NCI-H510A treated with DMSO at 0.1 percent for 48 hours (cell line): ENCODE data around the gene NATD1.

Experiments
- DNase-seq: peaks from one replicate; lab custom pipeline; 2025; lab: John Stamatoyannopoulos, UW

Gene NATD1

GRCh38 chr17:21289902-21290571 is 36.8 kb upstream of the NATD1 start:
- DNase-seq: no peak

DNA sequence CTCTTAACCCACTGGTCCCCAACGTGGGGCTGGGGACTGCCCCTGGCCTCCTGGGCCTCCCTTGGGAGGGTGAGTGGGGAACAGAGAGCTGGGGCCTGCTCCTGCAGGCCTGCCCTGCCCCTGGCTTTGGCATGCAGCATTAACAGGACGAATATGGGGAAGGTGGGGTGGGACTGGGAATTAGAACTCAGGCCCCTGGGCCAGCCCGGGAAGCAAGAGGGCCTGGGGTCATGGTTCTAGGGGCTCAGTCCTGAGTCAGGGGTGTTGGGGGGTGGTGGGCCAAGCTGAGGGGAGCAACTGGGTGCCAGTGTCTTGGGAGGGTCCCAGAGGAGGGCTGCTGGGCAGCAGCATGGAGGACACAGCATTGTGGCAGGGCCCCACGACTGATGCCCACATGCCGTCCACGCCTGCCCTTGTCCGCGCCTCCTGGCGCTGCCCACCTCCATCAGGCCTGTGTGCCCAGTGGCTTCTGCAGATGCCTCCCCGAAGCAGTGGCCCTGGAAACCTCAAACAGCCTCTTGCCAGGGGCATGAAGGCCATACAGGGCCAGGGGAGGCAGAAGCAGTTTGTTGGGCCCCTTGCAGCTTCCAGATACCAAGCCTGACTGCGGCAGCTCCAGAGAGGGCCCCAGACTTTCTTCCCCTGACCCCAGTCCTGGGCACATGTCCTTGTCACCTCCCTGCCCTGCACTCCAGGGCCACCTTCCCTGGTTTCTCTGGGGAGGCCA is 36.1 kb upstream of the NATD1 start:
- no peak for DNase-seq

GRCh38 chr17:21288571-21289017 is 35.4 kb upstream of the NATD1 start:
- DNase-seq: no peak

DNA sequence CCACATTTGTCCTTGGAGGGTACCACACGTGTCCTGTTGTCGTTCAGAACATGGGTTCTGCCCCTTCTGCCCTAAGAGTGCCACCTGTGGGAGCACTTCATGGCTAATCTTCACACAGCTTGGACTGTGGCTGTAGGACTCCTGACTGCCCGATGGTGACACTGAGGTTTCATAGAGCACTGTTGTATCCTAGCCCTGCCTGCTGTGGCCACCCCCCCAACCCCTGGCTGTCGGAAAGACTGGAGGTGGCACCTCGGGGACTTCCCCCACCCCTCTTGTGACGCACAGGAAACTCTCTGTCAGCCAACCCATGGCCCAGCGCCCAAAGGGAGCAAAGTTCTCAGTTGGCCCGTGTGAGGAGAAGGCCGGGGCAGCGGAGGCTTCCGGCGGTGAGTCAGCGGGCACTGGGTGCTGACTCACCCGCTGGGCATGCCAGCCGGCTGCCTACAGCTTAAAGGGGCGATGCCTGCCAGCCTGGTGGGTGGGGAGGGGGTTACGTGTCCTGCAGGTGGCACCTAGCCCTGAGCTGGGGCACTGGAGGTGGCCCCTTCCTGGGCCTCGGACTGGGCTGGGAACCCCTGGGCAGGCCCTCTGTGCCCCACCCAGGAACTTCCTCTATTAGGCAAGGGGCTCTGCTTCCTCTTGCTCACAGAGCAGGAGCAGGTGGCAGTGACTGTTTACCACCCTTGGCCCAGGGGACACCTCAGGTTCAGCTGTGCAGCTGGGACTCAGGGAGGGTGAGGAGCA is 34.7 kb upstream of the NATD1 start:
- peak; percentile 88 for DNase-seq

DNA sequence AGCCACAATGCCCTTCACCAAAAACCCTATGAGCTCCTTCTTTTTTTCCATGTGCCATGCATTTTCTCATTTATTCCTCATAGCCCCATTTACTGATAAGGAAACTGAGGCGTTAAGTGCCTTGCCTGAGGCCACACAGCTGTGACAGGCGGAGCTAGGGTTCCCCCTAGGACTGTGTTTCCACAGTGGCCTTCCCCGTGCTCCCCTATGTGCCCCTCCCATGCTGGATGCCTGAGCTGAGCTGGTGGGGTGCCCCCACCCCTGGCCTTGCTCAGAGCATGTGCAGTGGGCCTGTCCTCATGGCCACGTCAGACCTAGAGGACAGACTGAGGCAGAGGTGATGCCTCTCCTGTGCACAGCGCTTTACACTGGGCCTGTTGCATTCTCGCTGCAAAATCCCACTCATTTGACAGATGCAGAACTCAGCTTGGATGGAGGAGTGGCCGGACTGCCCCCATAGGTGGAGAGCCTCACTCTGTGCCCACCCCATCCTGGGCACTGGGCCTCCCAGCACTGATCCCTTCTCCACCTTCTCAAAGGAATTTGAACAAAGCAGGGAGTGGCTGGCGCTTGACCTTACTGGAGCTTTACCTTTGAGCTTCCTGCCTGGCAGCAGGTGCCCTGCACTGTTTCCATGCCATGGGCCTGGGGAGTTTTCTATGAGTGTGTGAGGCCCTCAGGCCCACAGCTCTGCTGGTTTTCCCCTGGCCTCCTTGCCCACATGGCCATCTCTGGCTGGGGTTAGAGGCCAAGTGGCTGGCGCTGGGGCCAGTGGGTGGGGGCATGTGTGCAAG is 33.9 kb upstream of the NATD1 start:
- DNase-seq: peak; percentile 28

- DNase-seq: peak; percentile 97
Observed at GRCh38 chr17:21286066-21286770, 33.0 kb upstream of the NATD1 start.

- peak; percentile 29 for DNase-seq
Observed at GRCh38 chr17:21285164-21286065, 32.2 kb upstream of the NATD1 start.

- DNase-seq: peak; percentile 99
Observed at GRCh38 chr17:21284319-21285163, 31.3 kb upstream of the NATD1 start, which contains the start of gene MAP2K3. MAP2K3 (plus strand) TSS chr17:21284711; CDS start chr17:21284921, 210 bp downstream.

DNA sequence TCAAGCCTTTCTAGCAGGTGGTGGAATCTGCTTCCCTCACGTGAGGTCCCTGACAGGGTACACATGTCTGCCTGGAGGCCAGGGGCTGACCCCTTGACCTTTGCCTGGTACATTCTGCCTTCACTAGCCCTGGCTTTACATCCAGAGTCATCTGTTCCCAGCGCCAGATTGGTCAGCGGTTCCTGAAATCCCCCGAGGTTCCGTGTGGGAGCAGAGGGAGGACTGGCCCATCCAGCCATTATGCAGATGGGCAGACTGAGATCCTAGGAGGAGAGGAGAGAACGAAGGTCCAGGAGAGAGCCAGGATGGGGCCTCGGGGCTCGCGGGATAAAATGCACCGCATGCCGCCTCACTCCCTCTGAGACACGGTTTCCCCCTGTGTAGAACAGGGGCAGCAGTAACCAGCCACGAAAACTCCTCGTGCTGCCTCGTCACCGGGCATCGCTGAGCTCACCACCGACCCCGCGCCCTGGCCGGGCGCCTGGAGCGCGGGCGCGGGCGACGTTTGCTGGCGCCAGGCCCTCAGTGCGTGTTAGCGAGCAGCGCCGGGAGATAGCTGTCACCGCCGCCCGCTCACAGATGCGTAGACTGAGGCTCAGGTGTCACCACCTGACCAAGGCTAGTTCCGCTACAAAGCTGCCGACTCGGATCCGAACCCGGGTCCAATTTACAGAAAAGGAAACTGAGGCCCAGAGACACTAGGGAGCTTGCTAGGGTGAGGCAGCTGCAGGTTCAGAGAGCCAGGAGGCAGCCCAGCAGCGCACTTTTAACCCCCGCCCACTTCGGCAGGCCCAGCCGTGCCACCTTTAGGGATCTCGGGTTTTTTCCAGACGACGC is 30.5 kb upstream of the NATD1 start:
- no peak for DNase-seq

GRCh38 chr17:21282850-21283249 is 29.6 kb upstream of the NATD1 start:
- no peak for DNase-seq

- DNase-seq: no peak
Observed at GRCh38 chr17:21282231-21282630, 29.0 kb upstream of the NATD1 start.

GRCh38 chr17:21280081-21280518 is 26.9 kb upstream of the NATD1 start:
- peak; percentile 81 for DNase-seq

- no peak for DNase-seq
Observed at GRCh38 chr17:21279582-21279981, 26.4 kb upstream of the NATD1 start.

DNA sequence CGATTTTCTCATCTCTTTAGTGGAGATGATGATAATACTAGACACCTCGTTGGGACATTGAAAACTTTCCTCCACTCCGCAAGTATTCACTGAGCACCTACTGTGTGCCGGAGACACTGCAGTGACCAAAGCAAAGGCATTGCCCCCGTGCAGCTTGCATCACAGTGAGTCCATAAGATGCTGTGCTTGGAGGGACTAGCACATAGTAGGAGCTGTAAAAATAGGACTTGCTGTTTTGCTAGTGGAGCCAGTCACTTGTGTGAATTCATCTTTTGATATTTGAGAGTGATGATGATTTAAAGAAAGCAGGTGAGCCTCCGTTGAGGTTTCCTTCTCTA is 26.0 kb upstream of the NATD1 start:
- DNase-seq: no peak

DNA sequence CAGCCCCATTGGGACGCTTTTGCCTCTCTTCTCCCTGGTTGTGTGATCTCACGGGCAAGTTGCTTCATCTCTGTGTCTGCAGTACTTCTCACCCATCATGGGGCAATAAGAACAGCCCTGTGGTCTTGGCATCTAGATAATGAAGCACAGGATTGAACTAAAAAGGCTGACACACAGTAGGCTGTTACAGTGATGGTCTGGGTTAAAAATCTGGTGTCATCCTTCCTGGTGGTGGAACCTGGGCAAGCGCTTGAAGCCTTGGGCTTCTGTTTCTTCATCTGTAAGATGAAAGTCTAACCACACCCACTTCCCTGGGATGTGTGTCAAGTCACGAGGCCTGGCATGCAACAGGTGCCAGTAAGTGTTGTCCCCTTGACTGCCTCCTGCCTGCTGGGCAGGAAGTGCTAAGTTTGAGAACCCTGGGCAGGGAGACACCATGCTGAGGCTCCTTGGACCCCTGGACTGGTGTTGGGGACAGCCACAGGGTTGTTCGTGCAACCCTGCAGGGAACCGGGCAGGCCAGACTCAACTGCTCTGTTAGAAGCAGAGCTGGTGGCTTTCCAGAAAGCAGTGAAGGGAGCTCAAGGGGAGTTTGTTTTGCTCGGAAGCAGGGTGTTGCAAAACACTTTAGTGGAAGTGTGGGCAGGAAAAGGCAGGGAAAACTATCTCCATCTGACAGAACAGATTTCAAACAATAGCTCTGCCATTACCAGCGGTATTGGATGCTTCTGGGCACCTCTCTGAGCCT is 25.4 kb upstream of the NATD1 start:
- DNase-seq: no peak

DNA sequence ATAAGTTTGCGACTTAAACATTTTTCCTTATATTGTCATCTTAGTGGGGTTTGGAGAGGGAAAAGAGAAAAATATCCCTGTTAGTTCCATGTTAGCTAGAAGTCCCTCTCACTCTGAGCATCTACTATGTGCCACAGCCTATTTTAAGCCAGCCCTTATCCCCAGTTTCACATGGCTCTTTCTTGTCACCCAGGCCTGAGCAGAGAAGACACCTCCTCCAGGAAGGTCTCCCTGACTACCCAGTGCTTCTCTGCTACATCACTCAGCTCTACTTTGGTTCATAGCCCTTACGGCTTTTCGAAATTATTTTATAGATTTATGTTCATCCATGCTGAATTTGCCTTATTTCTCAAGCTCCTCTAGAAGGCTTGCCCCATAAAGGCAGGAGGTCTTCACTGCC is 24.1 kb upstream of the NATD1 start:
- DNase-seq: no peak

- no peak for DNase-seq
Observed at GRCh38 chr17:21276264-21276588, 23.0 kb upstream of the NATD1 start.
